ENCODE measurements around the gene NTM.

Gene NTM

DNA sequence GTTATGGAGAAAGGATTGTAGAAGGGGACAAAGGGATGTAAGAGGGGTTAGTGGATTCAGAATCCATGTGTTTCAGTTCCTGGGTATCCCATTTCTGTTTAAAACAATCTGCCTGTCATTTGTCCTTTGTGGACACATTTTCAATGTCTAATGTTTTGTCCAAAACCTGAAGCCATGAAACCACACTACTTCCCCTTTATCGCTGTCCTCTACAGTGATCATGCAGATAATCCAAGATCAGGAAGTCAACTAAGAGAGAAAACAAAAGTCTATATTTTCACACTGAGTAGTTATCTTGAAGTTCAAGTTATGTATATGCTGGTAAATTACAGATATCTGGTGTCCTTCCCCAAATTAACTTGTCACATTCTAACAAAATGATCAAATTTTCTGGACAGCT, 457.0 kb downstream of the NTM start:
- Histone ChIP-seq H3K36me3 (ENCODE audit: insufficient read depth, low read length) (no peaks in the 10 kb centered on the region), H3K4me2 (ENCODE audit: low read length) (no peak overlapping the region), H3K9me3 (replicated peaks; ENCODE audit: low read length) (no peaks in the 10 kb centered on the region), H3K4me3 (ENCODE audit: low read length) (no peak overlapping the region), H3K4me1 (ENCODE audit: control insufficient read depth, insufficient read depth, low read length) (no peaks in the 10 kb centered on the region), H3K27me3 (ENCODE audit: control insufficient read depth, insufficient read depth, low read length) (peaks cover 41% of the 10 kb centered on the region), H3K9ac (ENCODE audit: low read depth, low read length) (no peak overlapping the region)

DNA sequence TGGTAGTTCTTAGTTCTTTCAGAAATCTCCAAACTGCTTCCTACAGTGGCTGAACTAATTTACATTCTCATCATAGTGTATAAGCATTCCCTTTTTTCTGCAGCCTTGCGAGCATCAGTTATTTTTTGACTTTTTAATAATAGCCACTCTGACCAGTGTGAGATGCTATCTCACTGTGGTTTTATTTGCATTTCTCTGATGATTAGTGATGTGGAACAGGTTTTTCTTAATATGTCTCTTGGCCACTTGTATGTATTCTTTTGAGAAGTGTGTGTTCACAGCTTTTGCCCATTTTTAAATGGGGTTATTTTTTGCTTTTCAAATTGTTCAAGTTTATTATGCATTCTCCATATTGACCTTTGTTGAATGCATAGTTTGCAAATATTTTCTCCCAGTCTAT, 459.3 kb downstream of the NTM start:
- Histone ChIP-seq H3K9me3 (replicated peaks; ENCODE audit: low read length) (no peaks in the 10 kb centered on the region), H3K4me1 (ENCODE audit: control insufficient read depth, insufficient read depth, low read length) (no peaks in the 10 kb centered on the region), H3K4me2 (ENCODE audit: low read length) (no peak overlapping the region), H3K36me3 (ENCODE audit: insufficient read depth, low read length) (no peaks in the 10 kb centered on the region), H3K9ac (ENCODE audit: low read depth, low read length) (no peak overlapping the region), H3K27me3 (ENCODE audit: control insufficient read depth, insufficient read depth, low read length) (peaks cover 18% of the 10 kb centered on the region), H3K4me3 (ENCODE audit: low read length) (no peak overlapping the region)

DNA sequence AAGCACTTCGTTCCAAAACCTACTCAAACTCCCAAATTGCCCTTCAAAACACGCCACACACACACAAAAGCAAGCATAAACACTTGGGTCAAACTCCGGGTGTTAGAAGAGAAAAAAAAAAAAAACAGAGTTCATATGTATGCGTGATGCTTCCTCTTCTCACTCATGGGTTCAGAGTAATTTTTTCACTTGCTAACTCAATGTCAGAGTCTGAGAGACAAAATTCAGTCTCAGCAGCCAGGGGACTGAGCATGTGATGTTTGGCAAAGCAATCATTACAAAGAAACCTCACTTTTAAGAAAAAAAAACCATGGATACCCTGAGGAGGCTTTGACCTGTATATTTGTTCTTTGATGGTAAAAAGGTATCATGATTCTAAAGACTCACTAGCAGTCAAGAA, 461.7 kb downstream of the NTM start:
- H3K4me1 ChIP-seq (ENCODE audit: control insufficient read depth, insufficient read depth, low read length), result no peaks in the 10 kb centered on the region
- H3K4me3 ChIP-seq (ENCODE audit: low read length), result no peak overlapping the region
- H3K9me3 ChIP-seq (replicated peaks; ENCODE audit: low read length), result no peaks in the 10 kb centered on the region
- H3K27me3 ChIP-seq (ENCODE audit: control insufficient read depth, insufficient read depth, low read length), result peaks cover 14% of the 10 kb centered on the region
- no peak overlapping the region for H3K9ac ChIP-seq (ENCODE audit: low read depth, low read length)
- no peaks in the 10 kb centered on the region for H3K36me3 ChIP-seq (ENCODE audit: insufficient read depth, low read length)
- H3K4me2 ChIP-seq (ENCODE audit: low read length), result no peak overlapping the region

DNA sequence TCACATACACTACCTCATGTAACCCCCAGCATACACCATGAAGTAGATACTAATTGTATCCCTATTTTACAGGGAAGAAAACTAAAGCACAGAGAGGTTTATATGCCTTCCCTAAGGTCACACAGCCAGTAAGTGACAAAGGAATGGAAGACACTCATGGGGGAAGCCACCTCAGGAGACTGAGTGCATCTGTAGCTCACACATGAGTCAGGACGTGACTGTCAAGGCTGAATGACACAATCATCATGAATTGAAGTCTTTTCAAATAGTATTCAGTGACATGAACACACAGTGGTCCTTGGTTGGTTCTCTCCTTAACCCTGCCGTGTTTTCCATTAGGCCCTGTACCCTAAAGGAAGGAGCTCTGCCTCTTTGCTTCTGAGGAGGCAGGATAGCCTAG, 463.0 kb downstream of the NTM start:
- no peaks in the 10 kb centered on the region for H3K4me1 ChIP-seq (ENCODE audit: control insufficient read depth, insufficient read depth, low read length)
- H3K4me2 ChIP-seq (ENCODE audit: low read length), result no peak overlapping the region
- H3K9ac ChIP-seq (ENCODE audit: low read depth, low read length), result no peak overlapping the region
- peaks cover 14% of the 10 kb centered on the region for H3K27me3 ChIP-seq (ENCODE audit: control insufficient read depth, insufficient read depth, low read length)
- H3K9me3 ChIP-seq (replicated peaks; ENCODE audit: low read length), result no peaks in the 10 kb centered on the region
- no peaks in the 10 kb centered on the region for H3K36me3 ChIP-seq (ENCODE audit: insufficient read depth, low read length)
- no peak overlapping the region for H3K4me3 ChIP-seq (ENCODE audit: low read length)

DNA sequence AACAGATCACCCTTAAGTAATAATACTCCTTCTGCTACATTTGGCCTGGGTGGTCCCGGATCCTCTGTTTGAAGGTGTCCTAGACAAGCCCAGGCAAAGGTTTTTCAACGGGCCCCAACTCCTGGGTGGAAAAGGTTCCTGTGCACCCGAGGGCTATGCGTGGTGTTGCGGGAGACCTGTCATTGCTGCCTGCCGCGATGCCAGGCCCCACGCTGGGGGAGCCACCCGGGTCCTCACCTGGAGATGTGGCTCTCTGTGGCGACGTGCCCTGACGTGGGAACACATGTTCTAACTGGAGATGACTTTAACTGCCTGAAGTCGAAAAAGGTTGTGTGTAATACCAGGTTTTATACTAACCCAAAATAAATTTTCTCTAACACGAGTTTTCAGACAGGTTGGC, 467.1 kb downstream of the NTM start:
- Histone ChIP-seq H3K9ac (ENCODE audit: low read depth, low read length) (no peak overlapping the region), H3K4me1 (ENCODE audit: control insufficient read depth, insufficient read depth, low read length) (no peaks in the 10 kb centered on the region), H3K4me3 (ENCODE audit: low read length) (no peak overlapping the region), H3K36me3 (ENCODE audit: insufficient read depth, low read length) (no peaks in the 10 kb centered on the region), H3K27me3 (ENCODE audit: control insufficient read depth, insufficient read depth, low read length) (peaks cover 4% of the 10 kb centered on the region), H3K9me3 (replicated peaks; ENCODE audit: low read length) (no peaks in the 10 kb centered on the region), H3K4me2 (ENCODE audit: low read length) (no peak overlapping the region)

DNA sequence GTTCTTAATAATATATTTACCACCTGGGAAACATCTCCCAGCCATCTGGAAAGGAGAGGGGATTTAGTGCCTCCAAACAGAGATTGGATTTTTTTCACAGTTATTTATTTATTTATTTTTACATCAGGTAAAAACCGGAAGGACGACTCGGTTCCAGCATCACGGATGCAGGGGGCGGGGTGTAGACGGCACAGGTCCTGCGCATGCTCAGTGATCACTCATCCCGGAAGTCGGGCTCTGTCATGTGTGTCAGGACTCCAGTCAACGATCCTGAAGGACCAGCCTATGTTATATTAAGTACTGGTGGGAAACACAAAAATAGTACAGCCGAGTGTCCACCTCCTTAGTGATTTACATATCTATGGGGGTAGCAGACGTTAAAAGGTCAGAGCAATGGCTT, 467.6 kb downstream of the NTM start:
- Histone ChIP-seq H3K36me3 (ENCODE audit: insufficient read depth, low read length) (no peaks in the 10 kb centered on the region), H3K9ac (ENCODE audit: low read depth, low read length) (no peak overlapping the region), H3K9me3 (replicated peaks; ENCODE audit: low read length) (no peaks in the 10 kb centered on the region), H3K27me3 (ENCODE audit: control insufficient read depth, insufficient read depth, low read length) (peaks cover 4% of the 10 kb centered on the region), H3K4me3 (ENCODE audit: low read length) (no peak overlapping the region), H3K4me2 (ENCODE audit: low read length) (no peak overlapping the region), H3K4me1 (ENCODE audit: control insufficient read depth, insufficient read depth, low read length) (no peaks in the 10 kb centered on the region)

DNA sequence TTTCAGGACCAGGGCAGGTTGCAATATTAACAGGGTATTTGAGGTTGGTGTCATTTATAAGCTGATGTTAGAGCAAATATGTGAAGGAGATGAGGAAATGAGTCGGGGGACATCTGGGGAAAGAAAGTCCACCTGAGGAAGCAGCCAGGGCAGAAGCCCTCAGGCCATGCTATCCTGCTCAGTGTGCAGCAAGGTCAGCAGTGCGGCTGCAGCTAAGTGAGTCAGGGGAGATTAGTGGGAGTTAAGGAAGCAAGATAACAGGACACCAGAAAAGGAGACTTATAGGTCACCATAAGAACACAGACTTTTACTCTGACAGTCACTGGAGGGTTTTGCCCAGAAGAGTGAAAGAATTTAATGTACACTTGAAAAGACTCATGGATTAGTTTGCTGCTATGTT, 468.9 kb downstream of the NTM start:
- H3K9me3 ChIP-seq (replicated peaks; ENCODE audit: low read length), result no peaks in the 10 kb centered on the region

DNA sequence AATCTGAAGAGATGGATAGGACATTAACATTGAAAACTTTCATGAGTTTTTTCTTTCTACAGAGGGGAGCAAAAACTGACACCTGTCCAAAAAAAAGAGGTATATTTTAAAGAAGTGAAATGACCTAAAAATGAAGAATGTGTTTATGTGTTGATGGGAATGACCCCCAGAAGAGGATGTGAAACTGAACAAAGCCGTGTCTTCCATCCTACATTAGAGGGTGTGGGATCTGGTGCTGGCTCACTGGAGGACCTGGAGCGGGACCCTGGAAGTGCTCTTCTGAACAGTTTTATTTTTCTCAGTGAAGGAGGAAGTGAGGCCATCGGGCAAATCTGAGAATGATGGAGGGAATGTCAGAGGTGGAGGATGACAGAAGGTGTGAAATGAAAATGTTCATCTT, 470.1 kb downstream of the NTM start:
- Histone ChIP-seq H3K27me3 (ENCODE audit: control insufficient read depth, insufficient read depth, low read length) (peaks cover 4% of the 10 kb centered on the region), H3K4me2 (ENCODE audit: low read length) (no peak overlapping the region), H3K9me3 (replicated peaks; ENCODE audit: low read length) (no peaks in the 10 kb centered on the region), H3K4me1 (ENCODE audit: control insufficient read depth, insufficient read depth, low read length) (no peaks in the 10 kb centered on the region), H3K36me3 (ENCODE audit: insufficient read depth, low read length) (no peaks in the 10 kb centered on the region), H3K9ac (ENCODE audit: low read depth, low read length) (no peak overlapping the region), H3K4me3 (ENCODE audit: low read length) (no peak overlapping the region)

More for the DNA sequence above, 468.9 kb downstream of the NTM start:
- H3K36me3 ChIP-seq (ENCODE audit: insufficient read depth, low read length), result no peaks in the 10 kb centered on the region
- H3K4me2 ChIP-seq (ENCODE audit: low read length), result no peak overlapping the region
- no peaks in the 10 kb centered on the region for H3K4me1 ChIP-seq (ENCODE audit: control insufficient read depth, insufficient read depth, low read length)
- no peak overlapping the region for H3K4me3 ChIP-seq (ENCODE audit: low read length)
- H3K27me3 ChIP-seq (ENCODE audit: control insufficient read depth, insufficient read depth, low read length), result peaks cover 4% of the 10 kb centered on the region
- H3K9ac ChIP-seq (ENCODE audit: low read depth, low read length), result no peak overlapping the region

DNA sequence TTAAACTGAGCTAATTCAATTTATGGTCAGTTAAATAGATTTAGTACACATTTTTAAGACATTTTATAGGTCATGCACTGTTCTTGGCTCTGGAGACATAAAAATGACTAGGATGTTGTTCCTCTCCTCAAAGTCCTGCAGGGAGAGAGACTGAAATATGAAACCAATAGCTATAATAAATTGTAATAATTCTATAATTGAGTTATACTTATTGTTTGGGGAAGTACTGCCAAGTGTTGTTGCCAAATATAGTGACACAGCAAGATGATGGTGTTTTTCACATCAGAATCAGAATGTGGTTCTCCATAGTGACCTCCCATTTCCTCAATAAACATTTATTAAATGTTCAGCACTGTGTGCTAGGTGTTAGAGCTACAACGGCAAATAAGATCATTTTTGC, 470.6 kb downstream of the NTM start:
- H3K4me2 ChIP-seq (ENCODE audit: low read length), result no peak overlapping the region
- no peaks in the 10 kb centered on the region for H3K4me1 ChIP-seq (ENCODE audit: control insufficient read depth, insufficient read depth, low read length)
- H3K27me3 ChIP-seq (ENCODE audit: control insufficient read depth, insufficient read depth, low read length), result no peaks in the 10 kb centered on the region
- no peak overlapping the region for H3K9ac ChIP-seq (ENCODE audit: low read depth, low read length)
- no peaks in the 10 kb centered on the region for H3K36me3 ChIP-seq (ENCODE audit: insufficient read depth, low read length)
- H3K9me3 ChIP-seq (replicated peaks; ENCODE audit: low read length), result no peaks in the 10 kb centered on the region
- no peak overlapping the region for H3K4me3 ChIP-seq (ENCODE audit: low read length)

DNA sequence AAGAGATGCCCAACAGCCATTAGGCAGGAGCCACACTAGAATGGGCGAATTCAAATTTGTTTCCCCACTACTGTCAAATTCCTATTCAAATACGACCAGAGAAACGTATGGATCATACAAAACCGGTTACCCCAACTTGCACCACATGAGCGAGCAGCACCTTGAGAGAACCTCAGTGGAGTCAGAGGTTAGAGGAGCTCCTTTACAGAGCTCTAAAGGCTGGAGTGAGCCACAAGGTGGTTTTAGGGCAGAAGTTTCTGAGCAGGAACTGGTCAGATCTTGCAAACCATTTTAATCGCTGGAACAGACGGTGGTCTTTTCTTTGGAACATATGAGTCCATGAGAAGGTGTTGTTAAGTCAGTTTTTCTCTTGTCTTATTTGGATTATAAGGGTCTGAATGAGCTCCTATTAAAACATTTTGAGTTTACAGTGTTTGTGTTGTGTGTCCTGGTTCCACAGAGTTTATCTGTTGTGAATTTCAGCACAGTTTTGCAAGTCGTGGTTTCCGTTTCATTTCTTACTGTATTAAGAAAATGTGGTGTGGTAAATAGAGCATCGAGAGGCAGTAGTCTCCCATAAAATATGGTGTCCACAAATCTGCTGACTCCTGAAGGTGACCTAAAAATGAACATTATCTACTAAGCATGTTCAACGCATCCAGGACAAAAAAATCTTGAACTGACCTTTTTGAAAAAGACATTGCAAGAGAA, 471.7 kb downstream of the NTM start:
- no peaks in the 10 kb centered on the region for H3K36me3 ChIP-seq (ENCODE audit: insufficient read depth, low read length)
- no peak overlapping the region for H3K9ac ChIP-seq (ENCODE audit: low read depth, low read length)
- no peak overlapping the region for H3K4me2 ChIP-seq (ENCODE audit: low read length)
- H3K4me1 ChIP-seq (ENCODE audit: control insufficient read depth, insufficient read depth, low read length), result no peaks in the 10 kb centered on the region
- H3K27me3 ChIP-seq (ENCODE audit: control insufficient read depth, insufficient read depth, low read length), result no peaks in the 10 kb centered on the region
- H3K9me3 ChIP-seq (replicated peaks; ENCODE audit: low read length), result no peaks in the 10 kb centered on the region
- no peak overlapping the region for H3K4me3 ChIP-seq (ENCODE audit: low read length)

DNA sequence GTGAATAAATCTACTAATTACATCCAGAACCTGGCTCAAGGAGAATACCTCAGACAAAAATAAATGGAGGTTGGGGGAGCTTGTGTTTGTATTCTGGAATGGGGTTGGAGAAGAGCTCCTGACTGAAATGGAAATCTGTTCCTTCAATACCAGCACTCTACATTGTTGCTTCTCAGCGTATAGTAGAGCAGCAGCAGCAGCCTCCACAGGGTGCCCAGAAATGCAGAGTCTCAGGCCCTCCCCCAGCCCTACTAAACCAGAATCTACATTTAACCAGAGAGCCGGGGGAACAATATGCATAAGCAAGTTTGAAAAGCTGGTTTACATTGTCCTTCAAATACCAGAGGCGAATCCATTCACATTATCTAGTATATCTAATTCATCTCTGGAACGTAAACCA, 474.8 kb downstream of the NTM start:
- Histone ChIP-seq H3K4me2 (ENCODE audit: low read length) (no peak overlapping the region), H3K9ac (ENCODE audit: low read depth, low read length) (no peak overlapping the region), H3K27me3 (ENCODE audit: control insufficient read depth, insufficient read depth, low read length) (no peaks in the 10 kb centered on the region), H3K4me3 (ENCODE audit: low read length) (no peak overlapping the region), H3K4me1 (ENCODE audit: control insufficient read depth, insufficient read depth, low read length) (no peaks in the 10 kb centered on the region), H3K36me3 (ENCODE audit: insufficient read depth, low read length) (no peaks in the 10 kb centered on the region), H3K9me3 (replicated peaks; ENCODE audit: low read length) (no peaks in the 10 kb centered on the region)

DNA sequence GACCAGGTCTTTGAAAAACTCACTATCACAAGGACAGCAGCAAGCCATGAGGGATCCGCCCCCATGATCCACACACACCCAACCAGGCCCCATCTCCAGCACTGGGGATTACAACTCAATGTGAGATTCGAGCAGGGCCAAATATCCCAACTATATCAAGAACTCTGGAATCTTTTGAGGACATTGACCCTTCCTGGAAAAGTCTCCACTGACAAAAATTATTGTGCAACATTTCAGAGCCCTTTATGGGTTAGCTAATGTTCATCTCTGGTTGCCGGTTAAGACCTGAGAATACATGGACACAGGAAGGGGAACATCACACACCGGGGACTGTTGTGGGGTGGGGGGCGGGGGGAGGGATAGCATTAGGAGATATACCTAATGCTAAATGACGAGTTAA, 479.1 kb downstream of the NTM start:
- Histone ChIP-seq H3K9me3 (replicated peaks; ENCODE audit: low read length) (no peaks in the 10 kb centered on the region), H3K4me2 (ENCODE audit: low read length) (no peak overlapping the region), H3K4me1 (ENCODE audit: control insufficient read depth, insufficient read depth, low read length) (no peaks in the 10 kb centered on the region), H3K36me3 (ENCODE audit: insufficient read depth, low read length) (no peaks in the 10 kb centered on the region), H3K27me3 (ENCODE audit: control insufficient read depth, insufficient read depth, low read length) (peaks cover 12% of the 10 kb centered on the region), H3K9ac (ENCODE audit: low read depth, low read length) (no peak overlapping the region), H3K4me3 (ENCODE audit: low read length) (no peak overlapping the region)
